GM18951 (cell line): Measurements from ENCODE around the gene AJAP1.

ENCODE experiments used
- POLR2A ChIP-seq: IDR thresholded peaks from 4 replicates; pipeline ENCODE4 v1.6.1; 2011; ENCODE audit warnings: mild to moderate bottlenecking; ENCODE audit not compliant: insufficient read length, insufficient read depth; ENCODE audit errors: extremely low read depth
- in situ Hi-C: fragments of 300-500 bp; cut with MboI; formaldehyde crosslinking; loops from one replicate; pipeline ENCODE4 v1.12.0; 2022; ENCODE audit warnings: low sequenced_read_pairs, mixed read lengths, inconsistent platforms; ENCODE audit not compliant: unreplicated experiment

The AJAP1 gene

GRCh38 chr1:4749406-4749805 lies 95.0 kb downstream of the AJAP1 start:
- no peak for TF ChIP-seq POLR2A
- in situ Hi-C loops: no loop called here

DNA sequence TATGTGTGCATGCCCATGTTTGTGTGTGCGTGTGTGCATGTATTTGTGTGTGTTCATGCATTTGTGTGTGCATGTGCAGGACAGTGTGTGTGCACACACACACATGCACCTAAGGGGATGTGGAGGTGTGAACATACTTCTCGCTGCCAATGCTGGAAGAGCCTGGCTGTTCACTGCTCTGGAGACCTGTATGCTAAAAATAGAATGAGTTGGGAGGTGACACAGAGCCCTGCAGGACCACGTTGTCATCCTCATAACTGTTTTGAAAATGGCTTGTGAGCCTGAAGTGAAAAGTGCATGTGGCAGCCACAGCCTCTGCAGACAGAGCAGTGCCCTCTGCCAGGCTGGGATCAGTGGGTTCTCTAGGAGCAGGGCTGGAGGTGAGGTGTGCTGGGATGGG lies 95.8 kb downstream of the AJAP1 start:
- in situ Hi-C loops: no loop called here
- TF ChIP-seq POLR2A: no peak

DNA sequence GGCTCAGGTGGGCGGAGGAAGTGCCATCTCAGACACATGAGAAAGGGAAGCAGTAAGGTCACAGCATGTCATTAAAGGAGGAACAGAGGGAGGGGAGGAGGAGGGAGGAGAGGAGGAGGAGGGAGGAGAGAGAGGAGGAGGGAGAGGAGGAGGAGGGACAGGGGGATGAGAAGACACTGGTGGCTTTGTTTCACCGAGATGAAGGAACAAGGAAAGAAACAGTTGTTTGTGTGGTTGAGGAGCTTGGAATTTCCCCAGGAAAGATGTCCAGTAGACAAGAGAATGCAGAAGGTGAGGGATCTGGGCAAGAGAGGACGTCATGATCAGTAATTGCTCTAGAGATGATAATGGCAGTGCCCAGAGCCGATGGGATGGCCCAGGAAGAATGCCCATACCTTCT lies 97.7 kb downstream of the AJAP1 start:
- in situ Hi-C loops: no loop called here
- TF ChIP-seq POLR2A: no peak

GRCh38 chr1:4754816-4755215 lies 100.4 kb downstream of the AJAP1 start:
- in situ Hi-C loops: no loop called here
- TF ChIP-seq POLR2A: no peak

GRCh38 chr1:4755301-4755845 lies 101.0 kb downstream of the AJAP1 start:
- no peak for TF ChIP-seq POLR2A
- in situ Hi-C loops: no loop called here

GRCh38 chr1:4755864-4756504 lies 101.6 kb downstream of the AJAP1 start:
- in situ Hi-C loops: no loop called here
- no peak for TF ChIP-seq POLR2A

DNA sequence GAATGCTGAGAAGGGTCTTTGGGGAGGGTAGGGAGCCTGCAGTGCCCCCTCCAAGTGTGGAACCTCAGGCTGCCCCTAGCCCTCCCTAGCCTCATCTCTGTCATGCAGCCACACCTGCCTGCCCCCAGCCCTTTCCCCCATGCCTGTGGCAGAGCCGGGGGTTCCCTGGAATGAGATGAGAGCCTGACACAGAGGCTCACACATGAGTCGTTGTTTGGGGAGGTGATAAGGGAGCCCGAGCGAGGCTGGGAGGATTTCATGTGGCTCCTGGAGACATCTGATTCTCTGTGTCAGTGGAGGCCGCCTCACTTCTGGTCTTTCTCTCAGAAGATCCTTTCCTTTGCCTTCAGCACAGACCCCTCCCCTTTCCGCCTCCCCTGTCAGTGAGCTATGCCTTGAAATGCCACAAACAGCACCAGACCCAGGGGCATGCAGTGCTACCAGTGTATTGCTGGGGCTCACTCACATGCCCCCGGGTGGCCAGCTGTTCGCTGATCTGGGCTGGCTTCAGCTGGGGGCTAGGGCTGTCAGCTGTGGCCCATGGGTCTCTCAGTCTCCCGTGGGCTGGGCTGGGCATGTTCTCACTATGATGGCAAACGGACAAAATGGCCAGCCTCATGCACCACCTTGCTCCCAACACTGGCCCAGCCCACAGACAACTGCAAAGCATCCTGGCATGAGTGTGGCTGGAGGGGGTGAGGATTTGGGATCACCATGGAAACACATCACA lies 102.6 kb downstream of the AJAP1 start:
- in situ Hi-C loops: no loop called here
- no peak for TF ChIP-seq POLR2A

DNA sequence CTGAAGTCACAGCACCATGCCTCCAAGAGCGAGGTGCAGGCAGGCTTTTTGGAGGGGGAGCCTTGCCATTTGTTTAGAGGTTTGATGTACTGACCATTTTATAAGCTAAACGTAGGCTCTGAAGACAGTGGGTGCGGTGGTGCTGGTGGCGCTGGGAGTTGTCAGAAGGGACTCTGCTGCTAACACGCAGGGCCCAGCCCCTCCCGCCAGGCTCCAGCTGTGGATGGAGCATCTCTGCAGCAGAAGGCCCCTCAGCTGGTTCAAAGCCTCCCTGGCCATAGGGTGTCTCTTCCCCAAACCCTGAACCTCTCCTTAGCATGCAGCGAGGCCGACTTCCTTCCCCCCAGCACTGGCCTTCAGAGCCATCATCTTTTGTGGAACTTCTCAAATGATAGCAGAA lies 105.3 kb downstream of the AJAP1 start:
- in situ Hi-C loops: no loop called here
- no peak for TF ChIP-seq POLR2A

DNA sequence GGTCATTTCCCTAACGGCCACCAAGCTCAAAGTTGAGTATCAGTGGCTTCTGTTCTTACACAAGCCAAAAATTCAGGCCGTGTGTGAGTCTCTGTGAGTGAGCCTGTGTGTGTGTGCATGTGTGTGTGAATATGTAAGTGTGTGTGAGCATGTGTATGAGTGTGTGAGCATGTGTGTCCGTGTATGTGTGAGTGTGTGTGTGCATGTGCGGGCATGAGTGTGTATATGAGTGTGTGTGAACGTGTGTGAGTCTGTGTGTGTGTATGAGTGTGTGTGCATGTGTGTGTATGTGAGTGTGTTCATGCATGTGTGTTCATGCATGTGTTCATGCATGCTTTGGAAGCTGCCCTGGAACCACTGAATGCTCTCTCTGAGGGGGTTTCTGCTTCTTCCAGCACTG lies 105.7 kb downstream of the AJAP1 start:
- in situ Hi-C loops: no loop called here
- TF ChIP-seq POLR2A: no peak

DNA sequence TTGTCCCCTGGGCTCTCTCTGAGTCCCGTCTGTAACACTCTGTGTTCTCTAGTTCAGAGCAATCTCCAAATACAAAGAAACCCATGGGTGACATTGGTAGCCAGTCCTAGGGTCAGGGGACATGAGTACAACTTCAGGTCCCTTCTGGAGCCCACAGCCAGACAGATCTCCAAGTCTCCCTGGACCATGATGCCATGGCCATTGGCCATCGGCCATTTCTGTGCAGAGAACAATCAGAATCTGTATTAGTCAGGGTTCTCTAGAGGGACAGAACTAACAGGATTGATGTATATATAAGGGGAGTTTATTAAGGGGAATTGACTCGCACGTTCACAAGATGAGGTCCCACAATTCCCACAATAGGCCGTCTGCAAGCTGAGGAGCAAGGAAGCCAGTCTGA lies 106.9 kb downstream of the AJAP1 start:
- in situ Hi-C loops: no loop called here
- no peak for TF ChIP-seq POLR2A

GRCh38 chr1:4762146-4762545 lies 107.7 kb downstream of the AJAP1 start:
- no peak for TF ChIP-seq POLR2A

GRCh38 chr1:4767308-4767707 lies 112.9 kb downstream of the AJAP1 start:
- no peak for TF ChIP-seq POLR2A
- in situ Hi-C loops: no loop called here

More at GRCh38 chr1:4762146-4762545, 107.7 kb downstream of the AJAP1 start:
- in situ Hi-C loops: no loop called here

DNA sequence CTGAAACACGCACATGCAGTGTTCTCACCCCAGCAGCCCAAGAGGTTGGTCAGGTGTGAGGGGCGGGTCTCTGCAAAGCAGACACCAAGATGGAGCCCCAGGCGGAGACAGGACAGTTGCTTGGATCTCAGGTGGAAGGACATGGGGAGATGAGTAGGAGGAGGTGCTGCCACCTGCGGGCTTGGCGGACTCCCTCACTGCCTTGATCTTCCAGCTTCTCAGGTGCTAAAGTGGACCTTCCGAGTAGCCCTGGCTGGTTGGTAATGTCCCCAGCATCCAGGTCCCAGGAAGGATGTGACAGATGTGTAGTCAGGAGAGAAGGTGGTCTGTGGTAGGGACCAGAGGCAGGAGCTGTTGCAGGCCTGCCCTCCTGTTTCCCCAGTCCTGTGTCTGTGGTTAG lies 114.1 kb downstream of the AJAP1 start:
- TF ChIP-seq POLR2A: no peak
- in situ Hi-C loops: no loop called here
